HepG2 (cell line): Measurements from ENCODE around the gene SLC24A4. TPM values are rescaled to one million over a fixed set of nuclear protein-coding genes. Genes with fewer than 3 reads are reported as not detected.

Experiments used
- ATAC-seq: fragments of 200-7000 bp; cut with Tn5 transposase; 3 replicates; pipeline ENCODE4 v1.9.1; 2020; ENCODE audit warnings: mild to moderate bottlenecking, moderate library complexity
- BruUV-seq: library from RNA; stranded (reverse); fragments of 400-500 nt; replicated peaks from 2 replicates; lab custom pipeline; 2021; lab: Mats Ljungman, UMichigan
- CTCF ChIA-PET: fragments of 300-600 bp; formaldehyde crosslinking; extraction: SDS; loops from one replicate; lab custom pipeline; 2021; ENCODE audit warnings: low total read pairs, inconsistent platforms, low intra/inter-chr PET ratio; lab: Yijun Ruan, JAX
- POLR2A ChIA-PET: fragments of 350-600 bp; sonication (Branson Sonifier 250); formaldehyde crosslinking; loops from one replicate; lab custom pipeline; 2020; ENCODE audit warnings: antibody characterized with exemption, inconsistent platforms; lab: Yijun Ruan, JAX
- DNase-seq: peaks from one replicate; pipeline ENCODE4 v3.0.0-alpha.2; 2015; ENCODE audit warnings: low spot score
- FAIRE-seq: peaks from 3 replicates; lab custom pipeline; 2011; peaks lifted over from hg19 to GRCh38; lab: Jason Lieb, UNC
- H2AFZ ChIP-seq: one replicate; pipeline ENCODE4 v1.6.1; 2011; ENCODE audit warnings: low read length, inconsistent platforms
- H3K27ac ChIP-seq: fragments of 300-600 bp; 3 replicates; pipeline ENCODE4 v1.8.0; 2011; ENCODE audit warnings: mixed run types, mild to moderate bottlenecking, mixed read lengths, low read length, inconsistent platforms; ENCODE audit not compliant: insufficient read depth; ENCODE audit errors: extremely low read length
- H3K27me3 ChIP-seq, 2 experiments: fragments of 200-600 bp in 1 of 2; 2 replicates in 1 of 2; 3 replicates in 1 of 2; pipeline versions ENCODE4 v1.6.0 to v1.8.0; 2011; ENCODE audit warnings: low read length in 2 of 2, mild to moderate bottlenecking in 2 of 2, moderate library complexity in 2 of 2, inconsistent platforms in 1 of 2; ENCODE audit not compliant: insufficient read depth in 2 of 2, control insufficient read depth in 1 of 2
- H3K36me3 ChIP-seq, 2 experiments: fragments of 200-600 bp in 1 of 2; replicated peaks in 1 of 2; 2 replicates in 1 of 2; 3 replicates in 1 of 2; pipeline versions ENCODE4 v1.5.1 to v1.8.0; 2011; ENCODE audit warnings: low read length in 2 of 2, inconsistent platforms in 1 of 2; ENCODE audit not compliant: insufficient read depth in 2 of 2, control insufficient read depth in 1 of 2
- H3K4me1 ChIP-seq: 2 replicates; pipeline ENCODE4 v1.5.1; 2012; ENCODE audit warnings: low read length, inconsistent platforms; ENCODE audit not compliant: insufficient read depth
- H3K4me2 ChIP-seq: 2 replicates; pipeline ENCODE4 v1.6.0; 2011; ENCODE audit warnings: low read depth, low read length, inconsistent platforms
- H3K4me3 ChIP-seq, 3 experiments: fragments of 200-600 bp in 1 of 3; sonication (generic), shearing (Covaris generic) in 1 of 3; replicated peaks in 1 of 3; 2 replicates each; pipeline ENCODE4 v1.5.1; 2011 to 2016; ENCODE audit warnings: low read length in 3 of 3, inconsistent platforms in 2 of 3, low read depth in 2 of 3, mild to moderate bottlenecking in 2 of 3, control low read depth in 1 of 3, mixed read lengths in 1 of 3; ENCODE audit not compliant: insufficient read depth in 1 of 3
- H3K79me2 ChIP-seq: one replicate; pipeline ENCODE4 v1.6.1; 2011; ENCODE audit warnings: low read length, inconsistent platforms; ENCODE audit not compliant: insufficient read depth
- H3K9ac ChIP-seq: 2 replicates; pipeline ENCODE4 v1.6.0; 2011; ENCODE audit warnings: mild to moderate bottlenecking, low read depth, low read length, inconsistent platforms; ENCODE audit not compliant: insufficient read depth
- H3K9me3 ChIP-seq: 2 replicates; pipeline ENCODE4 v1.5.1; 2012; ENCODE audit warnings: mild to moderate bottlenecking, low read length
- H4K20me1 ChIP-seq: 2 replicates; pipeline ENCODE4 v1.6.0; 2011; ENCODE audit warnings: inconsistent platforms, mild to moderate bottlenecking, low read length, moderate library complexity; ENCODE audit not compliant: insufficient read depth
- ATF7-NPFF ChIP-seq: sonication (generic); formaldehyde crosslinking; IDR thresholded peaks from 2 replicates; pipeline ENCODE4 v1.8.1; 2023; ENCODE audit warnings: mild to moderate bottlenecking, low read depth, missing genetic modification reagents, moderate library complexity
- GPBP1L1 ChIP-seq: sonication (generic); formaldehyde crosslinking; IDR thresholded peaks from 2 replicates; pipeline ENCODE4 v1.5.0; 2020; ENCODE audit warnings: mild to moderate bottlenecking, missing genetic modification reagents
- HDAC1 ChIP-seq: sonication (generic); formaldehyde crosslinking; IDR thresholded peaks from 2 replicates; pipeline ENCODE4 v1.5.1; 2020; ENCODE audit warnings: mild to moderate bottlenecking, missing genetic modification reagents
- NCOA5 ChIP-seq: sonication (generic); formaldehyde crosslinking; IDR thresholded peaks from 2 replicates; pipeline ENCODE4 v1.4.0; 2020; ENCODE audit warnings: missing genetic modification reagents
- NONO ChIP-seq, 2 experiments: fragments of 450-650 bp in 1 of 2; sonication (generic) in 1 of 2; formaldehyde crosslinking in 1 of 2; IDR thresholded peaks in 1 of 2; conservative IDR thresholded peaks in 1 of 2; 2 replicates each; pipeline versions ENCODE4 v1.6.1 to v1.8.0; 2017 to 2022; ENCODE audit warnings: mild to moderate bottlenecking in 1 of 2, missing genetic modification reagents in 1 of 2, moderate library complexity in 1 of 2
- PBX2 ChIP-seq: IDR thresholded peaks from 2 replicates; pipeline ENCODE4 v1.6.1; 2016; ENCODE audit warnings: control low read depth
- SIX4 ChIP-seq: sonication (generic); formaldehyde crosslinking; IDR thresholded peaks from 2 replicates; pipeline ENCODE4 v1.4.0; 2020; ENCODE audit warnings: missing genetic modification reagents
- SNAPC2 ChIP-seq: sonication (generic); formaldehyde crosslinking; IDR thresholded peaks from 2 replicates; pipeline ENCODE4 v1.8.1; 2022; ENCODE audit warnings: mild to moderate bottlenecking, missing genetic modification reagents
- TRIM24 ChIP-seq: sonication (generic); formaldehyde crosslinking; IDR thresholded peaks from 2 replicates; pipeline ENCODE4 v1.8.0; 2022; ENCODE audit warnings: mild to moderate bottlenecking, missing genetic modification reagents
- USF2 ChIP-seq, 2 experiments: sonication (generic) in 1 of 2; formaldehyde crosslinking in 1 of 2; IDR thresholded peaks; 2 replicates each; pipeline versions ENCODE4 v1.5.1 to v1.6.1; 2011 to 2020; ENCODE audit warnings: borderline replicate concordance in 1 of 2, low read depth in 1 of 2, low read length in 1 of 2, mild to moderate bottlenecking in 1 of 2, missing genetic modification reagents in 1 of 2, moderate library complexity in 1 of 2
- ZNF232 ChIP-seq: sonication (generic); formaldehyde crosslinking; IDR thresholded peaks from 2 replicates; pipeline ENCODE4 v1.4.0; 2020; ENCODE audit warnings: missing genetic modification reagents, borderline replicate concordance
- ZNF546 ChIP-seq: sonication (generic); formaldehyde crosslinking; conservative IDR thresholded peaks from 2 replicates; pipeline ENCODE4 v1.8.1; 2023; ENCODE audit warnings: mild to moderate bottlenecking, missing genetic modification reagents
- WGBS: methylation state at CpG from one replicate; pipeline ENCODE4 v1.1.6; 2017; ENCODE audit warnings: low lambda C conversion rate; 5-methylcytosine and 5-hydroxymethylcytosine counted together
- in situ Hi-C: cut with HindIII; loops from 2 replicates; pipeline ENCODE4 v1.10.0; 2017; ENCODE audit warnings: low pct_unique_long_range_greater_than_20kb; ENCODE audit not compliant: extremely low pct_ligation_motif_present
- intact Hi-C: fragments of 100-400 bp; cut with micrococcal nuclease; formaldehyde crosslinking; loops from one replicate; pipeline ENCODE4 v1.10.0; 2022; ENCODE audit not compliant: unreplicated experiment
- polyA plus RNA-seq, 8 experiments: library from polyadenylated mRNA; depleted of rRNA in 3 of 8; stranded (reverse) in 7 of 8; unstranded in 1 of 8; fragments of >200 nt; fragmentation: Illumina TruSeq in 4 of 8; extraction: Trizol in 4 of 8; gene quantifications; 2 replicates each; pipeline versions ENCODE4 v1.2.1 to v1.2.3, GENCODE V29; 2011 to 2016; ENCODE audit warnings: low read depth in 4 of 8, missing spikeins in 1 of 8, mixed read lengths in 1 of 8; ENCODE audit not compliant: insufficient read depth in 1 of 8
- total RNA-seq, 5 experiments: library from RNA; depleted of rRNA; stranded (reverse); fragments of >200 nt; fragmentation: Illumina TruSeq; extraction: Trizol; gene quantifications; 2 replicates each; pipeline ENCODE4 v1.2.3, GENCODE V29; 2016; ENCODE audit warnings: low read depth in 1 of 5

The SLC24A4 gene
- total and polyA plus RNA-seq, 2 of the 13 experiments (the other 11 are each of a cell fraction or from before 2014, with no cell fraction given): not detected

- Histone ChIP-seq H3K36me3 (no peaks in the 10 kb centered on the region), H3K79me2 (no peaks in the 10 kb centered on the region), H3K4me2 (peak overlapping the region; percentile 48), H2AFZ (no peak overlapping the region), H3K9me3 (no peaks in the 10 kb centered on the region), H3K4me1 (peaks cover 45% of the 10 kb centered on the region), H3K27ac (no peak overlapping the region), H3K4me3 (no peak overlapping the region), H4K20me1 (no peaks in the 10 kb centered on the region), H3K27me3 (no peaks in the 10 kb centered on the region; a peak in 2 of 5 replicates), H3K9ac (no peak overlapping the region)
- WGBS: 96% methylated on average over 3 of the region's 3 CpGs
- intact Hi-C loops: loop anchor here (5.0 kb wide), 1 partner anchor 38 kb away; the partner anchor contains the start of gene RIN3
- in situ Hi-C loops: no loop called here
- BruUV-seq: no TSS peak
- no peak for DNase-seq
- ChIA-PET CTCF (no interaction called here), POLR2A (interaction anchor here (1.1 kb wide), 1 partner anchor 37 kb away, joined by 3 read pairs; no protein-coding TSS in a partner anchor)
- no peak for FAIRE-seq
- TF ChIP-seq SIX4 (CRISPR knock-in tag) (0 out of 2 replicates have a peak, but pooled peaks have one; percentile 3), ZNF232 (CRISPR knock-in tag) (no peak), USF2 (IDR thresholded peaks at IDR 0.05; ENCODE audit: low read depth, low read length) (no peak), USF2 (CRISPR knock-in tag; IDR thresholded peaks at IDR 0.05; ENCODE audit: borderline replicate concordance) (no peak), HDAC1 (no peak), NCOA5 (CRISPR knock-in tag) (no peak), SNAPC2 (CRISPR knock-in tag) (0 out of 2 replicates have a peak, but pooled peaks have one; percentile 28), NONO (IDR thresholded peaks at IDR 0.05) (no peak), NONO (CRISPR knock-in tag; conservative IDR thresholded peaks at IDR 0.05) (no peak), ATF7-NPFF (CRISPR knock-in tag) (no peak), PBX2 (CRISPR knock-in tag) (0 out of 2 replicates have a peak, but pooled peaks have one; percentile 4), GPBP1L1 (CRISPR knock-in tag) (no peak), TRIM24 (CRISPR knock-in tag) (no peak), ZNF546 (CRISPR knock-in tag) (no peak)
- ATAC-seq: no peak
Measured at GRCh38 chr14:92473969-92474535, 151.1 kb downstream of the SLC24A4 start.
